Measurements from ENCODE around the gene OR5B21. TPM values are rescaled to one million over a fixed set of nuclear protein-coding genes. Genes with fewer than 3 reads are reported as not detected.

The OR5B21 gene
- total and polyA plus RNA-seq, 2 donors (not counting 1 experiment from before 2014, with no cell fraction given) = not detected

DNA sequence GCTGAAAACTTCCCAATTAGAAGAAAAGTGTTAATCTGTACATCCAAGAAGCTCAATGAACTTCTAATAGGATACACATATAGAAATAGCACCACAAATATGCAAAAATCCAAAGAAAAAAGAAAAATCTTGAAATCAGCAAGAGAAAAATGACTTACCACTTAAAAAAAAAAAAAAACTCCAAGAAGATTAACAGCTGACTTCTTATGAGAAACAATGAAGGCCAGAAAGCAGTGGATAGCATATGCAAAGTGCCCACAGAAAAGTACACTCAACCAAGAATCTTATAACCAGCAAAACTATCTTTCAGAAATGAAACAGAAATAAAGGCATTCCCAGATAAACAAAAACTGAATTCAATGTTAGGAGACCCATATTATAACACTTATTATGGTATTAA is 36.0 kb downstream of the OR5B21 start:
- no peaks in the 10 kb centered on the region for H4K20me1 ChIP-seq (ENCODE audit: control insufficient read depth, extremely low read depth, insufficient read depth, low read length)
- no peaks in the 10 kb centered on the region for H3K27me3 ChIP-seq (ENCODE audit: control insufficient read depth, insufficient read depth, low read length)
- no peak overlapping the region for H3K4me3 ChIP-seq (replicated peaks in 1 of 4; ENCODE audit: control extremely low read depth in 1 of 4, insufficient read depth in 1 of 4, low read depth in 3 of 4, low read length in 4 of 4)
- H2AFZ ChIP-seq (ENCODE audit: low read length) = no peak overlapping the region
- no peak overlapping the region for H3K27ac ChIP-seq (ENCODE audit: insufficient read depth, low read length)
- no peaks in the 10 kb centered on the region for H3K9me3 ChIP-seq (ENCODE audit: control insufficient read depth, insufficient read depth, low read depth, low read length)
- TF ChIP-seq, protein P1, sequence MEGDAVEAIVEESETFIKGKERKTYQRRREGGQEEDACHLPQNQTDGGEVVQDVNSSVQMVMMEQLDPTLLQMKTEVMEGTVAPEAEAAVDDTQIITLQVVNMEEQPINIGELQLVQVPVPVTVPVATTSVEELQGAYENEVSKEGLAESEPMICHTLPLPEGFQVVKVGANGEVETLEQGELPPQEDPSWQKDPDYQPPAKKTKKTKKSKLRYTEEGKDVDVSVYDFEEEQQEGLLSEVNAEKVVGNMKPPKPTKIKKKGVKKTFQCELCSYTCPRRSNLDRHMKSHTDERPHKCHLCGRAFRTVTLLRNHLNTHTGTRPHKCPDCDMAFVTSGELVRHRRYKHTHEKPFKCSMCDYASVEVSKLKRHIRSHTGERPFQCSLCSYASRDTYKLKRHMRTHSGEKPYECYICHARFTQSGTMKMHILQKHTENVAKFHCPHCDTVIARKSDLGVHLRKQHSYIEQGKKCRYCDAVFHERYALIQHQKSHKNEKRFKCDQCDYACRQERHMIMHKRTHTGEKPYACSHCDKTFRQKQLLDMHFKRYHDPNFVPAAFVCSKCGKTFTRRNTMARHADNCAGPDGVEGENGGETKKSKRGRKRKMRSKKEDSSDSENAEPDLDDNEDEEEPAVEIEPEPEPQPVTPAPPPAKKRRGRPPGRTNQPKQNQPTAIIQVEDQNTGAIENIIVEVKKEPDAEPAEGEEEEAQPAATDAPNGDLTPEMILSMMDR (conservative IDR thresholded peaks at IDR 0.05 in 1 of 2, IDR thresholded peaks at IDR 0.05 in 1 of 2; ENCODE audit: low read depth in 1 of 2, low read length in 2 of 2) = no peak
- TF ChIP-seq EZH2 (IDR thresholded peaks at IDR 0.05; ENCODE audit: low read length, missing control alignments) = no peak
- no peaks in the 10 kb centered on the region for H3K79me2 ChIP-seq (ENCODE audit: control insufficient read depth, insufficient read depth, low read length)
- no peaks in the 10 kb centered on the region for H3K4me1 ChIP-seq (ENCODE audit: control insufficient read depth, extremely low read depth, insufficient read depth, low read length)
- H3K36me3 ChIP-seq (ENCODE audit: control insufficient read depth, insufficient read depth, low read length) = no peaks in the 10 kb centered on the region
- no peak overlapping the region for H3K9ac ChIP-seq (ENCODE audit: insufficient read depth, low read length)
- no peak for DNase-seq (ENCODE audit: low read depth in 2 of 2)
- H3K4me2 ChIP-seq (ENCODE audit: extremely low read depth, insufficient read depth, low read length) = no peak overlapping the region

DNA sequence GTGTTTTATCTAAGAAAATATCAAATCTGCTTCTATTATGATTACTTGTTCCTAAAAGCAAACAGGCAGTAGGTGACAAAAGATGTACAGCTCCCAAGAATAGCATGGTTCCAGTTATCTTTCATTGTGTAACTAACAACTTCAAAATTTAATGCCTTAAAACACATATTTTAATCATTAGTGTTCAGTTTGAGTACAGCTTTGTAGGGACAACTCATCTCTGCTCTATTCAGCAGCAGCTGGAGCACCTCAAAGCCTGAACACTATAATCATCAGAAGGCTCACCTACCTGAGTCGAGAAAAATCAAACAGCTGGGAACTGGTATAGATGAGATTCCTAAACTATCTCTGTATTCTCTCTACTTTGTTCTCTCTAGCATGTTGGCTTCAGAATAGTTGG is 41.6 kb downstream of the OR5B21 start:
- H4K20me1 ChIP-seq (ENCODE audit: control insufficient read depth, extremely low read depth, insufficient read depth, low read length) = no peaks in the 10 kb centered on the region
- no peaks in the 10 kb centered on the region for H3K36me3 ChIP-seq (ENCODE audit: control insufficient read depth, insufficient read depth, low read length)
- DNase-seq (ENCODE audit: low read depth in 2 of 2) = no peak
- no peak overlapping the region for H3K27ac ChIP-seq (ENCODE audit: insufficient read depth, low read length)
- H2AFZ ChIP-seq (ENCODE audit: low read length) = no peak overlapping the region
- H3K9ac ChIP-seq (ENCODE audit: insufficient read depth, low read length) = no peak overlapping the region
- H3K4me2 ChIP-seq (ENCODE audit: extremely low read depth, insufficient read depth, low read length) = no peak overlapping the region
- H3K4me3 ChIP-seq (replicated peaks in 1 of 4; ENCODE audit: control extremely low read depth in 1 of 4, insufficient read depth in 1 of 4, low read depth in 3 of 4, low read length in 4 of 4) = no peak overlapping the region
- no peaks in the 10 kb centered on the region for H3K79me2 ChIP-seq (ENCODE audit: control insufficient read depth, insufficient read depth, low read length)
- no peaks in the 10 kb centered on the region for H3K27me3 ChIP-seq (ENCODE audit: control insufficient read depth, insufficient read depth, low read length)
- no peaks in the 10 kb centered on the region for H3K4me1 ChIP-seq (ENCODE audit: control insufficient read depth, extremely low read depth, insufficient read depth, low read length)
- TF ChIP-seq EZH2 (IDR thresholded peaks at IDR 0.05; ENCODE audit: low read length, missing control alignments) = no peak
- TF ChIP-seq, protein P1 (conservative IDR thresholded peaks at IDR 0.05 in 1 of 2, IDR thresholded peaks at IDR 0.05 in 1 of 2; ENCODE audit: low read depth in 1 of 2, low read length in 2 of 2) = no peak
- H3K9me3 ChIP-seq (ENCODE audit: control insufficient read depth, insufficient read depth, low read depth, low read length) = no peaks in the 10 kb centered on the region

DNA sequence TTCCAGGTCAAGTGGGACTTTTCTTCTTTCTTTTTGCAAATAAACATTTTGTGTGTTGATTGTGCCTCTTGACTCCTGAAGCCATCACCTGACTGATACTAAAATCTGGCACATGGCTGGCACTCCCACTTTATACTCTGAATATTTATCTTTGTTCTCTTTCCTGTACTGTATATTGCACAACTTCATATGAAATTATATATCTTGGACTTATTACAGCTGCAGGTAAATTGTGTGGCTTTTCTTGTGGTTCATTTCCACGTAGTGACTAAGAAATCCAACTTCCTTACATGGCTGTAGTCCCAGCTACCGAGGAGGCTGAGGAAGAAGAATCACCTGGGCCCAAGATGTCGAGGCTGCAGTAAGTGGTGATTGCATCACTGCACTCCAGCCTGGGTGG is 42.2 kb downstream of the OR5B21 start:
- Histone ChIP-seq H3K4me1 (ENCODE audit: control insufficient read depth, extremely low read depth, insufficient read depth, low read length) (no peaks in the 10 kb centered on the region), H3K27ac (ENCODE audit: insufficient read depth, low read length) (no peak overlapping the region), H3K9me3 (ENCODE audit: control insufficient read depth, insufficient read depth, low read depth, low read length) (no peaks in the 10 kb centered on the region), H4K20me1 (ENCODE audit: control insufficient read depth, extremely low read depth, insufficient read depth, low read length) (no peaks in the 10 kb centered on the region), H3K36me3 (ENCODE audit: control insufficient read depth, insufficient read depth, low read length) (no peaks in the 10 kb centered on the region), H3K27me3 (ENCODE audit: control insufficient read depth, insufficient read depth, low read length) (no peaks in the 10 kb centered on the region), H3K9ac (ENCODE audit: insufficient read depth, low read length) (no peak overlapping the region), H3K4me2 (ENCODE audit: extremely low read depth, insufficient read depth, low read length) (no peak overlapping the region), H2AFZ (ENCODE audit: low read length) (no peak overlapping the region), H3K4me3 (replicated peaks in 1 of 4; ENCODE audit: control extremely low read depth in 1 of 4, insufficient read depth in 1 of 4, low read depth in 3 of 4, low read length in 4 of 4) (no peak overlapping the region), H3K79me2 (ENCODE audit: control insufficient read depth, insufficient read depth, low read length) (no peaks in the 10 kb centered on the region)
- DNase-seq (ENCODE audit: low read depth in 2 of 2) = no peak
- TF ChIP-seq, protein P1 (conservative IDR thresholded peaks at IDR 0.05 in 1 of 2, IDR thresholded peaks at IDR 0.05 in 1 of 2; ENCODE audit: low read depth in 1 of 2, low read length in 2 of 2) = no peak
- no peak for TF ChIP-seq EZH2 (IDR thresholded peaks at IDR 0.05; ENCODE audit: low read length, missing control alignments)

Other genes with a start within 250 kb of the OR5B21 start
- not detected in 2 replicates for gene OR10W1, start 239.8 kb downstream of the OR5B21 start, total RNA-seq
- gene OR10W1, start 239.8 kb downstream of the OR5B21 start, polyA plus RNA-seq = not detected in 2 replicates
- gene OR5B17, start 149.0 kb downstream of the OR5B21 start, total RNA-seq = not detected in 2 replicates
- gene OR5B17, start 149.0 kb downstream of the OR5B21 start, polyA plus RNA-seq = not detected in 2 replicates
- gene OR5B3, start 101.2 kb downstream of the OR5B21 start, total RNA-seq = not detected in 2 replicates
- gene OR5B3, start 101.2 kb downstream of the OR5B21 start, polyA plus RNA-seq = not detected in 2 replicates
- not detected in 2 replicates for gene OR5B2, start 80.0 kb downstream of the OR5B21 start, total RNA-seq
- not detected in 2 replicates for gene OR5B2, start 80.0 kb downstream of the OR5B21 start, polyA plus RNA-seq
- gene OR5B12, start 65.9 kb downstream of the OR5B21 start, total RNA-seq = not detected in 2 replicates
- gene OR5B12, start 65.9 kb downstream of the OR5B21 start, polyA plus RNA-seq = 0.02 and 0.11 TPM in 2 replicates
- 2.8 and 8.6 TPM in 2 replicates for gene LPXN, start 67.8 kb upstream of the OR5B21 start, total RNA-seq
- gene LPXN, start 67.8 kb upstream of the OR5B21 start, polyA plus RNA-seq = 9.2 and 40.2 TPM in 2 replicates
- gene ZFP91, start 71.0 kb upstream of the OR5B21 start, total RNA-seq = 36.7 and 50.2 TPM in 2 replicates
- 56.9 and 64.2 TPM in 2 replicates for gene ZFP91, start 71.0 kb upstream of the OR5B21 start, polyA plus RNA-seq
- gene CNTF, start 114.6 kb upstream of the OR5B21 start, total RNA-seq = 0.77 and 1.2 TPM in 2 replicates
- 0.73 and 0.95 TPM in 2 replicates for gene CNTF, start 114.6 kb upstream of the OR5B21 start, polyA plus RNA-seq
- gene GLYAT, start 223.8 kb upstream of the OR5B21 start, total RNA-seq = not detected in 2 replicates
- gene GLYAT, start 223.8 kb upstream of the OR5B21 start, polyA plus RNA-seq = not detected in 2 replicates

Data from fibroblast of lung (primary cell).